ENCODE results near the gene TACR2. TPM values are rescaled to one million over a fixed set of nuclear protein-coding genes. Genes with fewer than 3 reads are reported as not detected.

TACR2 gene
- total RNA-seq, 1 donor from 2014 or later, result not detected

DNA sequence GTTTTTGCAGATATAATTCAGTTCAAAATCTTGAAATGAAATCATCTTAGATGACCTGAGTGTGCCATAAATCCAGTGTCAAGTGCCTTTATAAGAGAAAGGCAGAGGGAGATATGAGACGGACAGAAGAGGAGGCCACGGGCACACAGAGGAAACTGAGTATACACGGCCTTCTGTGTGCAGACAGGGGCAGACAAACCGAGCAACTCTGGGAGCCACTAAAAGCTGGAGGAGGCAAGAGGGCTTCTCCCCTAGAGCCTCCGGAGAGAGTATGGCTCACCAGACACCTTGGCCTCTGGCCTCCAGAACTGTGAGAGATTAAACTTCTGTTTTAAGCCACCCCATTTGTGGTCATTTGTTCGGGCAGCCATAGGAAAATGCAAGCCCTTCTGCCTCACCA is 47.2 kb upstream of the TACR2 start:
- Mint-ChIP-seq H3K4me1 (ENCODE audit: unreplicated experiment) (peaks cover 13% of the 10 kb centered on the region), H3K27ac (ENCODE audit: unreplicated experiment) (no peak overlapping the region), H3K4me3 (ENCODE audit: unreplicated experiment) (no peak overlapping the region), H3K9me3 (ENCODE audit: unreplicated experiment) (no peaks in the 10 kb centered on the region), H3K36me3 (ENCODE audit: unreplicated experiment) (no peaks in the 10 kb centered on the region), H3K27me3 (ENCODE audit: unreplicated experiment) (no peaks in the 10 kb centered on the region)
- DNase-seq (ENCODE audit: extremely low spot score, unreplicated experiment), result no peak
- no peak for TF ChIP-seq CTCF (IDR thresholded peaks at IDR 0.05)

DNA sequence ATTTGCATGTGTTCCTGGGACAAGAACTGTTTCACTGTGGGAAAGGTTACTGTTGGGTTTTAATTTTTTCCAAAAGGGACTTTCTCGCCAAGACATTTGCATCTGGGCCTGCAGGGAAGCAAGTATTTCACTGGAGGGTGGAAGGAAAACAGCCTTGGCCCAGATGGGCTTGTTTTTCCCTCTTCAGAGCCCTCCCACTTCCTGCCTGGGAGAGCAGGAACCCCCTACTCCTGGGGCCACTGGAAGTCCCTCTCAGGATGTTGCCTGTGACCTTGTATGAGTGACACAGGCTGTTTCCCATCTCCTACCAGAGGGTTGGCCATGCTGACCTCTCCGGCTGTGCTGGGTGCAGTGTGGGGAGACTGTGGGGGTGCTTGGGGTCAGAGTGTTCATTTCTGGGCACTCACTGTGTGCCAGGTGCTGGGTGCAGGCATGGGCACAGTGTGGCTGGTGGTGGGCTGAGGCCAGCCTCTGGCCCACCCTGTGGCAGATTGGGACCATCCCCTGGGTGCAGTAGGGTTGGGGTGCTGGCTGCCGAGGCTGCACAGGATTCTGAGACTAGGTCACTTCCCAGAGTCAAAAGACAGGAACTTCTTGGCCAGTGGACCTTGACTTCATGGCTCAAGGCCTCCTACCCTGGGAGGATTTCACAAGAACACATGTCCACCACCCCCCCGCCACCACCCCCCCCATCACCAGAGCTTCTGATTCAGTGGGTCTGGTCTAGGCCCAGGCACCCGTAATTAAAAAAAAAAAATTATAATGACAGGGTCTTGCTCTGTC is 44.7 kb upstream of the TACR2 start:
- TF ChIP-seq CTCF (IDR thresholded peaks at IDR 0.05), result no peak
- Mint-ChIP-seq H3K36me3 (ENCODE audit: unreplicated experiment) (no peaks in the 10 kb centered on the region), H3K27me3 (ENCODE audit: unreplicated experiment) (no peaks in the 10 kb centered on the region), H3K9me3 (ENCODE audit: unreplicated experiment) (no peaks in the 10 kb centered on the region), H3K4me3 (ENCODE audit: unreplicated experiment) (no peak overlapping the region), H3K27ac (ENCODE audit: unreplicated experiment) (no peak overlapping the region), H3K4me1 (ENCODE audit: unreplicated experiment) (peaks cover 13% of the 10 kb centered on the region)
- no peak for DNase-seq (ENCODE audit: extremely low spot score, unreplicated experiment)

GRCh38 chr10:69460576-69461242 is 44.0 kb upstream of the TACR2 start:
- no peak for DNase-seq (ENCODE audit: extremely low spot score, unreplicated experiment)
- Mint-ChIP-seq H3K27me3 (ENCODE audit: unreplicated experiment) (no peaks in the 10 kb centered on the region), H3K4me1 (ENCODE audit: unreplicated experiment) (peaks cover 13% of the 10 kb centered on the region), H3K27ac (ENCODE audit: unreplicated experiment) (no peak overlapping the region), H3K9me3 (ENCODE audit: unreplicated experiment) (no peaks in the 10 kb centered on the region), H3K4me3 (ENCODE audit: unreplicated experiment) (no peak overlapping the region), H3K36me3 (ENCODE audit: unreplicated experiment) (no peaks in the 10 kb centered on the region)
- no peak for TF ChIP-seq CTCF (IDR thresholded peaks at IDR 0.05)

- Mint-ChIP-seq H3K27me3 (ENCODE audit: unreplicated experiment) (no peaks in the 10 kb centered on the region), H3K9me3 (ENCODE audit: unreplicated experiment) (no peaks in the 10 kb centered on the region), H3K4me3 (ENCODE audit: unreplicated experiment) (no peak overlapping the region), H3K27ac (ENCODE audit: unreplicated experiment) (no peak overlapping the region), H3K36me3 (ENCODE audit: unreplicated experiment) (no peaks in the 10 kb centered on the region), H3K4me1 (ENCODE audit: unreplicated experiment) (peaks cover 12% of the 10 kb centered on the region)
- no peak for DNase-seq (ENCODE audit: extremely low spot score, unreplicated experiment)
- no peak for TF ChIP-seq CTCF (IDR thresholded peaks at IDR 0.05)
Observed at GRCh38 chr10:69459893-69460575, 43.3 kb upstream of the TACR2 start.
